ENCODE data around the gene ZDHHC19. TPM values are rescaled to one million over a fixed set of nuclear protein-coding genes. Genes with fewer than 3 reads are reported as not detected.
A peak's percentile ranks its signal among the peaks of the same experiment; 100 is the strongest.

Gene ZDHHC19
- total RNA-seq, 1 donor from 2014 or later: not detected

DNA sequence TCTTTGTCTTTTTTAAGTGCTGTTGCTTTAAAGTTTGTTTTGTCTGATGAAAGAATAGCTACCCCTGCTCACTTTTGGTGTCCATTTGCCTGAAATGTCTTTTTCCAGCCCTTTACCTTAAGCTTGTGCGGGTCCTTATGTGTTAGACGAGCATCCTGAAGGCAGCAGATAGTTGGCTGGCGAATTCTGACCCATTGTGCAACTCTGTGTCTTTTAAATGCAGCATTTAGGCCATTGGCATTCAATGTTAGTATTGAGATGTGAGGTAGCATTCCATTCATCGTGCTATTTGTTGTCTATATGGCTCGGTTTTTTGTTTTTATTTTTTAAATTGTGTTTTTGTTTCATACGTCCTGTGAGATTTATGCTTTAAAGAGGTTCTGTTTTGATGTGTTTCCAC is 55.0 kb downstream of the ZDHHC19 start:
- no peak overlapping the region for H3K27ac Mint-ChIP-seq (ENCODE audit: unreplicated experiment)
- no peak overlapping the region for H3K4me3 Mint-ChIP-seq (ENCODE audit: unreplicated experiment)
- DNase-seq (ENCODE audit: low spot score): no peak
- TF ChIP-seq, protein P1, sequence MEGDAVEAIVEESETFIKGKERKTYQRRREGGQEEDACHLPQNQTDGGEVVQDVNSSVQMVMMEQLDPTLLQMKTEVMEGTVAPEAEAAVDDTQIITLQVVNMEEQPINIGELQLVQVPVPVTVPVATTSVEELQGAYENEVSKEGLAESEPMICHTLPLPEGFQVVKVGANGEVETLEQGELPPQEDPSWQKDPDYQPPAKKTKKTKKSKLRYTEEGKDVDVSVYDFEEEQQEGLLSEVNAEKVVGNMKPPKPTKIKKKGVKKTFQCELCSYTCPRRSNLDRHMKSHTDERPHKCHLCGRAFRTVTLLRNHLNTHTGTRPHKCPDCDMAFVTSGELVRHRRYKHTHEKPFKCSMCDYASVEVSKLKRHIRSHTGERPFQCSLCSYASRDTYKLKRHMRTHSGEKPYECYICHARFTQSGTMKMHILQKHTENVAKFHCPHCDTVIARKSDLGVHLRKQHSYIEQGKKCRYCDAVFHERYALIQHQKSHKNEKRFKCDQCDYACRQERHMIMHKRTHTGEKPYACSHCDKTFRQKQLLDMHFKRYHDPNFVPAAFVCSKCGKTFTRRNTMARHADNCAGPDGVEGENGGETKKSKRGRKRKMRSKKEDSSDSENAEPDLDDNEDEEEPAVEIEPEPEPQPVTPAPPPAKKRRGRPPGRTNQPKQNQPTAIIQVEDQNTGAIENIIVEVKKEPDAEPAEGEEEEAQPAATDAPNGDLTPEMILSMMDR (IDR thresholded peaks at IDR 0.05): no peak
- H3K4me1 Mint-ChIP-seq (ENCODE audit: low read depth): no peaks in the 10 kb centered on the region
- no peaks in the 10 kb centered on the region for H3K27me3 Mint-ChIP-seq (ENCODE audit: low read depth)
- peaks cover 2% of the 10 kb centered on the region for H3K9me3 Mint-ChIP-seq (ENCODE audit: low read depth)
- H3K36me3 Mint-ChIP-seq (ENCODE audit: low read depth): no peaks in the 10 kb centered on the region

DNA sequence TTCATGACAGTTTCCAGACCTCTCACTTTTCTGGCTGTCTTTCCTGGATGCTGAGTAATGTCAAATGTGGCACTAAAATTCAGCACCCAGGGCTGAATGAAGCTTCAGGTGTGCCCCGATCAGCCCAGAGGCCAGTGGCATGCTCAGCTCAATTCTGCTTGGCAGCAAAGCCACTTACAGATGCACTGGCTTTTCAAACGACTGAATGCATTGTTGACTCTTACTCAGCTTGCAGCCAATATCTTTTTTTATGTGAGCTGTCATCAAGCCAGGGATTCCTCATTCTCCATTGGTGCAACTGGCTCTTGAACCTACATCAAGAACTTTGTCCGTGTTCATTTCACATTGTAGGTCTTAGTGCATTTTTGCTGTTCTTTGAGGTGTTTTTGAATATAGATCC is 60.7 kb downstream of the ZDHHC19 start:
- Mint-ChIP-seq H3K27me3 (ENCODE audit: low read depth) (no peaks in the 10 kb centered on the region), H3K36me3 (ENCODE audit: low read depth) (no peaks in the 10 kb centered on the region), H3K4me3 (ENCODE audit: unreplicated experiment) (no peak overlapping the region), H3K27ac (ENCODE audit: unreplicated experiment) (no peak overlapping the region), H3K4me1 (ENCODE audit: low read depth) (no peaks in the 10 kb centered on the region), H3K9me3 (ENCODE audit: low read depth) (peaks cover 6% of the 10 kb centered on the region)
- TF ChIP-seq, protein P1 (IDR thresholded peaks at IDR 0.05): no peak
- peak; percentile 1 for DNase-seq (ENCODE audit: low spot score)

DNA sequence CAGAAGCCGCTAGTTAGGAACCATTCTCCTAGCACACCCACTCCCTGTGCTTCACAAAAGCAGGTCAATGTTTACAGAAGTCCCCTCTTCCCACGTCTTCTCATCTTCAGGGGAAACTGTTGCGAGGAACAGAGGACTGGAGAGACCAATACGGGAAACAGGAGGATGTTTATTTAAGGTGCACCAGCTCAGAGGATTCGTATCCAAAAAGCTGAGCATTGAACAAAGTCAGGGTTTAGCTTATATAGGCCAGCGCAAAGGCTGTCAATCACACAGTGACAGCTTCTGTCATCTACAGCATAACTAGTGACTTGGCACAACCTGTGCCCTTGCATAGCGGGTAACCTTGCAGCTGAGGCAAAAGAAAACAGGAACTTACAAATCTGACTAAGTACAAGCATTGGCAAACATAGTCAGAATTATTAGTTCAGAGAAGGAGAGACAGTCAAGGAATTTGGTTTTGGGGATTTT is 61.3 kb downstream of the ZDHHC19 start:
- DNase-seq (ENCODE audit: low spot score): peak; percentile 2
- TF ChIP-seq, protein P1 (IDR thresholded peaks at IDR 0.05): no peak
- H3K9me3 Mint-ChIP-seq (ENCODE audit: low read depth): peaks cover 6% of the 10 kb centered on the region
- no peak overlapping the region for H3K4me3 Mint-ChIP-seq (ENCODE audit: unreplicated experiment)
- no peaks in the 10 kb centered on the region for H3K36me3 Mint-ChIP-seq (ENCODE audit: low read depth)
- no peak overlapping the region for H3K27ac Mint-ChIP-seq (ENCODE audit: unreplicated experiment)
- H3K27me3 Mint-ChIP-seq (ENCODE audit: low read depth): no peaks in the 10 kb centered on the region
- peaks cover under 1% of the 10 kb centered on the region for H3K4me1 Mint-ChIP-seq (ENCODE audit: low read depth)

DNA sequence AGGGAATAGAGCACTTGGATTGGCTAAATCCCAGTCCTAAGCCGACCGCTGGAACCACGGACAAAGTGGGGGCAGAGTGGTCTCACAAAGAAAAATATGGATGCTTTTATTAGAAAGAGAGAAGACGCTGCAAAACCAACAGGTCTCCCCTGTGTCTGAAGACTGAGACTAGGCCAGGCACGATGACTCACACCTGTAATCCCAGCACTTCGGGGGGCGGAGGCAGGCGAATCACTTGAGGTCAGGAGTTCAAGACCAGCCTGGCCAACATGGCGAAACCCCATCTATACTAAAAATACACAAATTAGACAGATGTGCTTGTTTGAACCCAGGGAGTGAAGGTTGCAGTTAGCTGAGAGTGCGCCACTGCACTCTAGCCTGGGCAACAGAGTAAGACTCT is 61.8 kb downstream of the ZDHHC19 start:
- Mint-ChIP-seq H3K27me3 (ENCODE audit: low read depth) (no peaks in the 10 kb centered on the region), H3K27ac (ENCODE audit: unreplicated experiment) (no peak overlapping the region), H3K4me3 (ENCODE audit: unreplicated experiment) (no peak overlapping the region), H3K9me3 (ENCODE audit: low read depth) (peaks cover 6% of the 10 kb centered on the region), H3K4me1 (ENCODE audit: low read depth) (peaks cover 6% of the 10 kb centered on the region), H3K36me3 (ENCODE audit: low read depth) (no peaks in the 10 kb centered on the region)
- TF ChIP-seq, protein P1 (IDR thresholded peaks at IDR 0.05): no peak
- DNase-seq (ENCODE audit: low spot score): peak; percentile 21

Other genes with a start within 250 kb of the ZDHHC19 start
- 53.6 to 108 TPM (median 105 TPM) in 3 replicates for gene TFRC, start 129.3 kb downstream of the ZDHHC19 start, total RNA-seq
- gene SLC51A, start 5.1 kb upstream of the ZDHHC19 start, total RNA-seq: not detected in 3 replicates
- gene PCYT1A, start 76.3 kb upstream of the ZDHHC19 start, total RNA-seq: 74.4 to 84.1 TPM (median 75.7 TPM) in 3 replicates
- gene DYNLT2B, start 106.8 kb upstream of the ZDHHC19 start, total RNA-seq: 10.6 to 19.5 TPM (median 12.1 TPM) in 3 replicates
- 0.47 to 0.62 TPM in 2 of 3 replicates, not detected in the other for gene TM4SF19, start 127.0 kb upstream of the ZDHHC19 start, total RNA-seq
- 57.6 to 69.4 TPM (median 62.5 TPM) in 3 replicates for gene UBXN7, start 221.0 kb upstream of the ZDHHC19 start, total RNA-seq